T-helper 2 cell (primary cell): ENCODE data around the gene LGI2.
"Not testable (repeated sequence)": the region's sequence is repeated elsewhere in the genome, so short reads cannot be mapped to it uniquely, and the experiment has no call there.

Experiments
- DNase-seq, 5 experiments: peaks; one replicate each; pipeline versions ENCODE4 v3.0.0 to v3.0.0-alpha.2; 2012 to 2022
- total RNA-seq, 2 donors: gene quantifications; one replicate each; lab custom pipeline; 2026; lab: John Stamatoyannopoulos, UW

LGI2 gene, protein sequence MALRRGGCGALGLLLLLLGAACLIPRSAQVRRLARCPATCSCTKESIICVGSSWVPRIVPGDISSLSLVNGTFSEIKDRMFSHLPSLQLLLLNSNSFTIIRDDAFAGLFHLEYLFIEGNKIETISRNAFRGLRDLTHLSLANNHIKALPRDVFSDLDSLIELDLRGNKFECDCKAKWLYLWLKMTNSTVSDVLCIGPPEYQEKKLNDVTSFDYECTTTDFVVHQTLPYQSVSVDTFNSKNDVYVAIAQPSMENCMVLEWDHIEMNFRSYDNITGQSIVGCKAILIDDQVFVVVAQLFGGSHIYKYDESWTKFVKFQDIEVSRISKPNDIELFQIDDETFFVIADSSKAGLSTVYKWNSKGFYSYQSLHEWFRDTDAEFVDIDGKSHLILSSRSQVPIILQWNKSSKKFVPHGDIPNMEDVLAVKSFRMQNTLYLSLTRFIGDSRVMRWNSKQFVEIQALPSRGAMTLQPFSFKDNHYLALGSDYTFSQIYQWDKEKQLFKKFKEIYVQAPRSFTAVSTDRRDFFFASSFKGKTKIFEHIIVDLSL
- total RNA-seq = 0 reads per million in 2 donors

DNA sequence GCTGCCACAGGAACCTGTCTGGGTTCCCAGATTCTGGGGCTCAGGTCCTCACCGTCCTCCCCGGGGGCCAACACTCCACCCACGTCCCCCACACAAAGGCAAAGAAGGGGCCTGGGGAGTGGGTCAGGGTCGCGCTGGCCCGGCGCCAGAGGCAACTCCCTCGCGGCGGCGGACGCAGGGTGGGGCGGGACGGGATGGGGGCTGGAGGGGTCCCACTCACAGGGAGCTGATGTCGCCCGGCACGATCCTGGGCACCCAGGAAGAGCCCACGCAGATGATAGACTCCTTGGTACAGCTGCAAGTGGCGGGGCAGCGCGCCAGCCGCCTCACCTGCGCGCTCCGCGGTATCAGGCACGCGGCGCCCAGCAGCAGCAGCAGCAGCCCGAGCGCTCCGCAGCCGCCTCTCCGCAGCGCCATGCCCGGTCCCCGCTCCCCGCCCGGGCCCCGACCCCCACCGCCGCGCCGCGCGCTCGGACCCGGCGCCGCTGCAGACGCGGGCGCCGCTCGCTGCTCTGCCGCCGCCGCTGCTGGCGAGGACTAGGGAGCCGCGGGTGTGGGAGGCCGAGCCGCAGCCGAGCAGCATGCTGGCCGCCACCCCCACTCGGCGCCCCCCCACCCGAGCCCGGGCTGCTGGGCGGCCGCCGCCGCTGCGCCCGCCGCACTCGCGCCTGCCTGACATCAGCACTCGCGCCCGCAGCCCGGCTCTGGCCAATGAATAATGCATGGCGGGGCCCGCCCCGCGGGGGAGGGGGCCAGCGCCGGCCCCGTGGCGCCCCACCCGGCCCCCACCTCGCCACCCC, at the start of gene LGI2:
Gene LGI2, minus strand, starts transcription at position 670 of the 800 bp plus-strand sequence. Its CDS starts 253 bp downstream, at position 417.
- peak in 1 of 5 experiments; percentile 5 for DNase-seq

DNA sequence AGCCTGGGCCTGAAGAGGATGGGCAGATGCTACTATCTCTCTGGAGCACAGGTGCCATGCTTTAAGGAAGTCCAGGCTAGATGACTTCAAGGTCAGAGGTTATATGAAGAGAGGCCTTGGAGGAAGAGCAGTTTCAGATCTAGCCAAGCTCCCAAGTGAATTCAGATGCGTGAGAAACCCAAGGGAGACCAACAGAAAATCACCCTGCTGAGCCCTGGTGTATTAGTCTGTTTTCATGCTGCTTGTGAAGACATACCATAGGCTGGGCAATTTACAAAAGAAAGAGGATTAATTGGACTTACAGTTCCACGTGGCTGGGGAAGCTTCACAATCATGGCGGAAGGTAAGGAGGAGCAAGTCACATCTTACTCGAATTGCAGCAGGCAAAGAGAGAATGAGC, 47.8 kb upstream of the LGI2 start:
- DNase-seq = no peak

DNA sequence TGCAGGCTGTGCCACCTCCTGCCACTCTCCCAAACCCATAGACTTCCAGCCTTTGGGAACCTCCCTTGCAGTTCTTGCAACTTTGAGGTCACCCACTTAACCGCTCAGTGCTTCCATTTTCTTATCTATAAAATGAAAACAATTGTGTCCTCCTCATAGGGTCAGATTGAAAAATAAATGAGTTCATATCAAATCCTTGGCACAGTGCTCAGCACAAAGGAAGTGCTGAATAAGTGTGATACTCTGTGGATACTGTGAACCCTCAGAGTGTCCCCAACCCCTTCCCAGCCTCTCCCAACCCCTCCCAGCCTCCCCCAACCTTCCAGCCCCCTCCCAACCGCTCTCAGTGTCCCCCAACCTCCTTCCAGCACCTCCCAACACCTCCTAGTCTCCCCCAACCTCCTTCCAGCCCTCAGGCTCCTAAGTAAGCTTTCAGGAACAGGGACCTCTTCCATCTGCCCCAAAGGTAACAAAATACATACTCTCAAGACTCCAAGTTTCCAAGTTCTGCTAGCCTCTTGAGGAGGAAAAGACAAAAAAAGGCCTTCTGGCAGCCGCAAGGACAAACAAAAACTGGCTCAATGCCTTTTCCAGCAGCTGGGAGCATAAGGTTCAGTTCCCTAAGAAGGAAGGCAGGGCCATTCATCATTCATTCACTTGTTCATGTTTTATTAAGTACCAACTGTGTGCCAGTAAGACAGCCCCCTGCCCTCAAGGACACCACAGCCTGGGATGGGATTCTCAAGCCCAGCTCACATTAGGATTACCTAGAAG, 46.1 kb upstream of the LGI2 start:
- no peak for DNase-seq

DNA sequence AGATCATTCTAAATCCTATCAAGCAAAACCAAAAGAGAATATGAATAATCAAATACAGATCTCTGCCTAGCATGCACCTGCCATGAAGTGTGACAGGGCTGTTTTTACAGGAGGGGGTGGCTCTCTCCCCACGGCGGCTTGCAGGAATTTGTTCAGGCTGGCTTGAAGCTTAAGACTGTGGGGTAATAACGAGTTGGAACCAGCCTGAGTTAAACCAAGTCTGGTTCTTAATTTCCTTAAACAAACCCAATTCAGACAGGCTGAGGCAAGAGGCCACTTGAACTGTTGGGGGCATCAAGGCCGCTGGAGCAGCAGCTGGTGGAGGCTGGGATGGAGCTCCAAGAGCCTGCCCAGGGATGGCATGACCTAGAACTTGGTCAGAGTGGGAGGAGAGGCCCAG, 45.1 kb upstream of the LGI2 start:
- no peak for DNase-seq

DNA sequence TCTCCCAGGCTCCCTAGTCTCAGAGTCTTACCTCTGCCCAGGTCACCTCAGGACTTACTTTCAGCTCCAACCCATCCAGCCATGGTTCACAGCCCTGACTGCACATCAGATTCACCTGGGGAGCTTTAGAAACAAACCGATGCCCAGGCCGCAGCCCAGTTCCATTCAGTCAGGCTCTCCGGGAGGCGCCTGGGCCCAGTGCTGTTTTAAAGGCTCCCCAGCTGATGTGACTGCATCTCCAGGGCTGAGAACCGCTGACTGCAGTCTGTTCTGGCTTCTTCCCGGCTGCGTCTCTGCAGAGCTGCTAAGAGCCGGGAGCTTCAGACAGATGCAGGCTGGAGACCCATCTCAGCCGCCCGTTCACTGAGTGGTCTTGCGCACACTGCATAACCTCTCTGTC, 44.4 kb upstream of the LGI2 start:
- no peak for DNase-seq

DNA sequence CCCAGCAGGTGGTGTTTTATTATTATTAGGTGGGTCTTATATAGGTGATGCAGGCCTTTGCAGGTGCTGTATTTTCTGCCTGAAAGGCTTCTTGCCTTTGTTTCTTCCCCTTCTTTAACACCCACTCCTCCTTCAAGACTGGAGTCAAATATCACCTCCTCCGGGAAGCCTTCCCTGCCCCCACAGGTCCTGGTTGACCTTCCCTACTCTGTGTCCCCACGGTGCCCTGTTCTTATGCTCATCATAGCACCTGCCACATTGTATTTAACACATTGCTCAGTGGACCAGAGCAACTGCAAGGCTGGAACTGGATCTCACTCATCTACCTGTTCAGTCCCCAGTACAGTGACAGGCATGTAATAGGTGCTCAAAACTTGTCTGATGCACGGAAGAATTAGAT, 39.8 kb upstream of the LGI2 start:
- no peak for DNase-seq

DNA sequence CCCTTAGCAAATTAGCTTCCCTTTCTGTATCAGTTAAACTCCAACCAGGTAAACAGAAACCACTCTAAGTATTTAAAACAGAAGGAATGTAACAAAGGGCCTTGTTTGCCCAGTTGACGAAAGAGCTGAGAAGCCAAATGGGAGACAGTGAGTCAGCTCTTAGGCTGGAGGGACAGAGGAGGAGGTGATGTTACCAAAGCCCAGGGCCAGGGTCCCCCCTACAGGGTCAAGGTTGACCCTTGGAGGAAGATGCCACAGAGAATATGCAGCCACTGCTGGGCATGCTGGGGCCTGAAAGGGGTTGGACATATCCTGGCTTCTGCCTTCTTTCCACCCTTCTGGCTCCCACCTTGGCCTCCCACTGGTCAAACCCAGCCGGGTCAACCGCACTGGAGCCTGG, 38.3 kb upstream of the LGI2 start:
- DNase-seq = no peak

DNA sequence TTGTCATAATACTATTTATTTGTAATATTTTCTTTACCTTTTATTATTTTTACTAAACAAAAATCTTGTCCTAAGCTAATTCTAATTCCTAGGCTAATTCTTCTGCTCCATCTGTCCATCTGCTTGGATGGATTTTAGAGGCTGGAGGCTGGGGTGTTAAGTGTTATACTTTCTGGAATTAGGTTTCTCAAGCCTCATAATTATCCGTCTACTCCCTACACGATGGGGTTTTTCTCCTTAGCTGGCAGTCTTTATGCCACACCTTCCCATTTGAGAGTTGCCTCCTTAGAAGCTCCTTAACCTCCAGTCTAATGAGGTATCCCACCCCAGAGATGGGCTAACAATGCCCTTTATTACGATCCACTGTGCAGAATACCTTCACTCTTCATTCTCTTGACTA, 37.6 kb upstream of the LGI2 start:
- DNase-seq = no peak

DNA sequence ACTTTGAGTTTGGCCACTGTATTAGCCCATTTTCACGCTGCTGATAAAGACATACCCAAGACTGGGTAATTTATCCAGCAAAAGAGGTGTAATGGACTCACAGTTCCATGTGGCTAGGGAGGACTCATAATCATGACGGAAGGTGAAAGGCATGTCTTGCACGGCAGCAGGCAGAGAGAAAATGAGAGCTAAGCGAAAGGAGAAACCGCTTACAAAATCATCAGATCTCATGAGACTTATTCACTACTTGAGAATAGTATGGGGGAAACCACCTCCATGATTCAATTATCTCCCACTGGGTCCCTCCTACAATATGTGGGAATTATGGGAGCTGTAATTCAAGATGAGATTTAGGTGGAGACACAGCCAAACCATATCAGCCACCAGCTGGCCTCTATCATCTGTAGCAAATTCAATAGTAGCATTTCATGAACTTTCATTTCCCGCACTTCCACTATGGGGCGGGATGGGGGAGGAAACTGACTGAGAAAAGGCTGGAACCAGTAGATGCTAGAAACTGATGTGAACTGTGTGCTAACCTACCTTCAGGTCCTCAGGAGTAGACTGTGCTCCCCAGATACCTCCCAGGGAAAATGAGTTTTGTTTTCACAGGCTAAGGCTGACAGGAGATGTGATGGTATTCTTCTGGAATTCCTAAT, 35.3 kb upstream of the LGI2 start:
- DNase-seq = no peak

DNA sequence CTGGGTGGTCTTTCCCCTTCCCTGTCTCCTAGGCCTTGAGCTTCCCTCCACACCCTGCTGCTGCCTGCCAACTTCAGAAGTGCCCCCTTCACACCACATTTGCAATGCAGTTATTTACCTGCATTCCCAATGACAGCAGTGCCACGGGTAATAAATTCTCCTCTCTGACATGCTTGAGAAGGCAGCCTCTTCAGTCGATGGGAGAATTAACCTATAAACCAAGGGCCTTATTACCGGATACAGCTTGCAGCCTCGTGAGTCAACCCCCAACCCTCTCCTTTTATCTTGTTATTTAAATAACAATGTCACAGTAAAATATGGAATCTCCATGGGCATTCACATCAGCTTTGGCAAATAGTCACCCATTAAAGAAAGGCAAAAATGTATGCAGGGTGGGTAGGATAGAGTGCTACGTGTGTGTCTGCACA, 34.7 kb upstream of the LGI2 start:
- DNase-seq = no peak

DNA sequence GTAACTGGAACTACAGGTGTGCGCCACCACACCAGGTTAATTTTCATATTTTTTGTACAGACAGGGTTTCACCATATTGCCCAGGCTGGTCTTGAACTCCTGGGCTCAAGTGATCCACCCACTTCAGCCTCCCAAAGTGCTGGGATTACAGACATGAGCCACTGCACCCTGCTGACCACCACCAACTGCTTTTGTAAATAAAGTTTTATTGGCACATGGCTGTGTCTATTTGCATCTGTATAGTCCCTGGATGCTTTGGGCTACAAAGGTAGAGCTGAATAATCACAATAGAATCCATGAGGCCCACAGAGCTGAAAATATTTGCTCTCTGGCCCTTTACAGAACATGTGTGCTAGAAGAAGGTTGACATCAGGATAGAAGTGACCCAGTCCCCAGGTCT, 33.7 kb upstream of the LGI2 start:
- not testable (repeated sequence) for DNase-seq

DNA sequence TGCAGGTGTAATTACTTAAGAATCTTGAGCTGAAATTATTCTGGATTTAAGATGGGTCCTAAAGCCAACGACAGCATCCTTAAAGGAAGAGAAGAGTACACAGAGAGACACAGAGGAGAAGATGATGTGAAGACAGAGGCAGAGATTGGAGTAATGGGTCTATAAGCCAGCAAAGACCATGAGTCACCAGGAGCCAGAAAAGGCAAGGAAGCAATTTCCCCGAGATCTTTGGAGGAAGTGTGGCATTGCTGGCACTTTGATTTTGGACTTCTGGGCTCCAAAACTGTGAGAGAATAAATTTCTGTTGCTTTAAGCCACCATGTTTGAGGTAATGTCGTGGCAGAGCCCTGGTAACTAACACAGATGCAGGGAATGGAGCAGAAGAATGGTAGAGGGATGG, 32.4 kb upstream of the LGI2 start:
- DNase-seq = no peak

DNA sequence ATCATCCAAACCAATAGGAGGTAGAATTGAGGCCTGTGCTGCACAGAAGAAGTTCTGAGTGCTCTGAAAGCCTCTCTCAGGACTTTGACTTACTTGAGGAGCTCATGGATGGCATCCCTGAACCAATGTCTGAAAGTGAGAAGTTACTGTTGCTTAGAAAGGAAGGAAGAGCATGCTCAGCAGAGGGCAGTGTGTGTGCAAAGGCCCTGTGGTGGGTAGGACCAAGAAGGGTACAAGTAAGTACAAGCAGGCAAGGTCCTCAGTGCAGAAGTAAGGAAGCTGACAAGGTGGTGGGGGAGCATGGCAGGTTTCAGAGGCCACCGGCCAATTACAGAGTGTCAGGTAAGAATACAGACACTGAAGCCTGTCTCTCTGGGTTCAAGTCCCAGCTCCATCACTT, 31.4 kb upstream of the LGI2 start:
- no peak for DNase-seq

DNA sequence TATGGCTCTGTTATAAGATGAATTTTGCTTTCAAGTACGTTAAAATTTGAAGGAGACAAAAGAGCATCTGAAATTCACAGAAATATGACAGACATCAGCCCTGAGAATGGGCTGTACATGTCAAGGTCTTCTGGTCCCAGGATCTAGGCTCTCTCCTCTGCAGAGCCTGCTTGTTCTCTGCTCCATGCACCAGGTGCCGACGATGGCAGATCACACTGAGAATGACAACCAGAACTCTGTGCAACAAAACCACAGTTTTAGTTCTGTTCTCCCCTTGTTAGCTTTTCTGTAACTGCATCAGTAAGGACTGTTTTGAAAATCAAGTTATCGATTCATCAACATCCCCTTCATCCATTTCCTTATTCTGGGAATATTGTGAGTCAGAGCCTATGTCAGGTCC, 30.9 kb upstream of the LGI2 start:
- no peak for DNase-seq

DNA sequence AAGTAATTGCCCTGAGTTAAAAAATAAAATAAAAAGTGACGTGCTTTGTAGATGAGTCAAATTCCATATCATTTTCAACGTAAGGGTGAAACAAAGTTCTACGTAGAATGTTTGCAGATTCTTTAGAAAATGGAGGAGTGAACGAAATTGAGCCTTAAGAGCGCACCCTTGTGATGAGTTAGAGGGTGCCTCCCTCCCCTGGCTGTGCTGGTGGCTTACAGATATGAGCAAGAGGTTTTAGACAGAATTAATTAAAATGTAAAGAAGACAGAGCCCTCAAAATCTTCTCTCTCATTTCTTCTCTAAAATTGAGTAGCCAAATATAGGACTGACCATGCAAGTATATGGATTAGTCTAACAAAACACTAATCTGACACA, 30.2 kb upstream of the LGI2 start:
- no peak for DNase-seq

DNA sequence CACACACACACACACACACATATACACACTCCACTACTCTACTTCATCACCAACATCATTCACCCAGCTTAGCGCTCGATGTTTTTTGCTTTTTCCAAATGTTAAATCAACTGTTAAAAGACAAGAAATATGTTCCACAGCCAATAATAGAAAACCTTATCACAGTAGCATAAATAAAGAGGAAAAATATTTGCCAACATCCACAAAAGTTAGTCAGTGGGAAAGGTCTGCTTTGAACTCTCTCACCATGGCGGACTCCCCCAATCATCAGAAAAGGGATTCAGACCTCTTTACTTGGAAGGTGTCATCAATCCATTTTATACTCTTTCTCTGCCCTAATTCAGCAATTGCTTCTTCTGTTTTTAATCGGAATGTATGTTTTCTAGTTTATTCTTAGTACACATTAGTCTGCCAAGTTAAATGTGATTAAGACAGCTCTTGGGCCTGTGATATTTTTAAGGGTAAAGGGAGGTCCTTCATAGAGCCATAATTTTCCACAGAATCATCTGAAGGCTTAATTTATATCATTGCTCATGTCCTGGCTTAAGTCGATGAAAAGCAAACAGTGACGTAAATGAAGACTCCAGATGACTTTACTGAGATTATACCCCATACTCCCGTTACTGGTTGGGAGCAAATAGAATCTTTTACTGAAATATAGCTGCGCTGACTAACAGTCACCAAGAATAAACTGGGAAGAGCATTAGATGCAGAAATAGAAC, 29.7 kb upstream of the LGI2 start:
- DNase-seq = no peak

DNA sequence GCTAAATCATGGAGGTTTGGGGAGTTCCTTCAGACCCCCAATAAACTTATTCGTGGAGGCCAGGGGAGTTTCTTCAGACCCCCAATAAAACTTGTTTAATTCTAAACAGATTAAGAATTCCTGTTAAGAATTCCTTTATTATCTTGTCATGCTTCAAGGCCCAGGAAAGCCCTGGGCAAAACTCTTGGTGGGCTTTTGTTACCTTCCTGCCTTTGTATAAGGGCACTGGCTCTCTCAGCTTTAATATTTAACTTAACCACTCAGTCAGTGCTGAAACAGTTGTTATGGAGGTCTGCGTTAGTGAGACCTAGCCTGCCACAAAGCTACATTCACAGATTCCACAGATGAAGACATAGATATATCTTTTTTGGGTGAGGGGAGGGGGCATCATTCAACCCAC, 29.0 kb upstream of the LGI2 start:
- no peak for DNase-seq

DNA sequence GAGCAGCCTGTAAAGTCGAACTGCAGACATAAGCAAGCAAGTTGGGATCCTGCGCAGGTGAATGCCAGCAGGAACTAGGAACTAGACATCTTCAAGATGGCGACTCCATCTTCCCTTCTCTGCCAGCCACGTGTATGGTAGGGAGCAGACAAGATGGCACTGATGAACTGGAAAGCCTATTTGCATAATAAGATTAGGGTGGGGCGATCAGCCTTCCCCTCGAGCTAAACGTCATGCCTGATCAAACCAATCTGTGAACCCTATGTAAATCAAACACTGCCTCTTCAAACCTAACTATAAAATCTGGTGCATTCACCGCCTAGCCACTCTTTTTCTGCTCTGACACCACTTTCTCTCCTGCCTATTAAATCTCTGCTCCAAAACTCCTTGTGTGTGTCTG, 28.1 kb upstream of the LGI2 start:
- no peak for DNase-seq

DNA sequence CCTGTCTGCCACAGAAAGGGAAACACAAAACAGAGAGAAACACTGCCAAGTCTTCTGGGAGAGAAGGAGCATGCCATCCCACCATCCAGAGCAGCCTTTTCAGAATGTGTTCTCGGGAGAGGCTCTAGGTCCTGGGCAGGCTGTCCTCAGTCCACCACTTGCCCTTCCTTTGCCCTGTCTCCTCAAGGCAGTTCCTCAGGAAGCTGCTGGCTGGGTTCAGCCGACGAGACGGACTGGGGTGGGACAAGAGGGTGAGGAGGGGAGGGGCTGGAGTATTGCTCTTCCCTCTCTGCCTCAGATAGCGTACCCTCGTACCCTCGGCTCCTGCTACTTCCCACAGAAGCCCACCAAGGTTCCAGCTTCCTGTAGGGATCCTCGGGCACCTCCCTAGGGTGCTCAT, 26.6 kb upstream of the LGI2 start:
- no peak for DNase-seq

DNA sequence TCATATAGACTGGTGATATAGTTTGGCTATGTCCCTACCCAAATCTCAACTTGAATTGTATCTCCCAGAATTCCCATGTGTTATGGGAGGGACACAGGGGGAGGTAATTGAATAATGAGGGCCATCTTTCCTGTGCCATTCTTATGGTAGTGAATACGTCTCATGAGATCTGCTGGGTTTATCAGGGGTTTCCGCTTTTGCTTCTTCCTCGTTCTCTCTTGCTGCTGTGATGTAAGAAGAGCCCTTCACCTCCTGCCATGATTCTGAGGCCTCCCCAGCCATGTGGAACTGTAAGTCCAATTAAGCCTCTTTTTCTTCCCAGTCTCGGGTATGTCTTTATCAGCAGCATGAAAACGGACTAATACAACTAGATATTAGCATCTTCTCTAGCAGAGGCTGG, 21.3 kb upstream of the LGI2 start:
- not testable (repeated sequence) for DNase-seq

DNA sequence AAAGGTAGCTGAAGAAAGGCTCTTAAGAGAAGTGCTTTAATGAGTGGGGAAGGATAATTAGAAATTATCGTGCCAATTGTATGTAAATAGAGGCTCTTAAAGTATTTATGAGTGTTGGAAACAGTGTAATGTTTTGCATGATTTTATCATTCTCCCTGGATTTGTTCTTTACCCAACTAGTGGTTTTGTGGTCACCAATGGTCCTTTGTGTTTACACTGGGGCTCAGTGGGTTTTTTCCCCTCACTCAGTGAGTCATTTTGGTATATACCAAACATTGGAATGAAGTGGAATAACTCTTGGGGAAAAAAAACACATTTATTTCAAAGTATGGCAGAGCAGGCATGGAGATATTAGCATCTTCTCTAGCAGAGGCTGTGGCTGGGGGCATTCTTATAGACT, 20.8 kb upstream of the LGI2 start:
- DNase-seq = no peak
